GM12878 (cell line): ENCODE measurements around the gene FGF1. TPM values are rescaled to one million over a fixed set of nuclear protein-coding genes. Genes with fewer than 3 reads are reported as not detected.

Experiments used
- ATAC-seq: fragments of 200-7000 bp; cut with Tn5 transposase; 3 replicates; pipeline ENCODE4 v1.9.1; 2020; ENCODE audit warnings: mild to moderate bottlenecking, moderate library complexity
- BruUV-seq: library from RNA; stranded (reverse); fragments of 400-500 nt; replicated peaks from 2 replicates; lab custom pipeline; 2021; lab: Mats Ljungman, UMichigan
- CTCF ChIA-PET: fragments of 300-600 bp; sonication (Branson Sonifier 250); formaldehyde crosslinking; extraction: SDS; loops from one replicate; lab custom pipeline; 2021; ENCODE audit warnings: inconsistent platforms; lab: Yijun Ruan, JAX
- POLR2A ChIA-PET: fragments of 350-600 bp; formaldehyde crosslinking; extraction: SDS; loops from one replicate; lab custom pipeline; 2021; ENCODE audit warnings: inconsistent platforms; lab: Charles Lee
- RAD21 ChIA-PET: fragments of 300-600 bp; sonication (Branson Sonifier 250); formaldehyde crosslinking; loops from one replicate; lab custom pipeline; 2023; ENCODE audit warnings: antibody characterized with exemption; ENCODE audit not compliant: unreplicated experiment; lab: Charles Lee
- SMC1A ChIA-PET: fragments of 300-600 bp; sonication (Branson Sonifier 250); formaldehyde crosslinking; loops from one replicate; lab custom pipeline; 2023; ENCODE audit not compliant: unreplicated experiment, uncharacterized antibody; lab: Charles Lee
- DNase-seq: peaks from one replicate; pipeline ENCODE4 v3.0.0-alpha.2; 2011; ENCODE audit warnings: low read depth, low spot score
- FAIRE-seq: peaks from 3 replicates; lab custom pipeline; 2011; peaks lifted over from hg19 to GRCh38; lab: Jason Lieb, UNC
- H2AFZ ChIP-seq: 2 replicates; pipeline ENCODE4 v1.6.0; 2011; ENCODE audit warnings: low read depth, low read length, control low read depth; ENCODE audit not compliant: control insufficient read depth
- H3K27ac ChIP-seq: 2 replicates; pipeline ENCODE4 v1.5.1; 2011; ENCODE audit warnings: control low read depth; ENCODE audit not compliant: control insufficient read depth, insufficient read depth
- H3K27me3 ChIP-seq, 2 experiments: replicated peaks in 1 of 2; 2 replicates each; pipeline versions ENCODE4 v1.6.0 to v1.6.1; 2011; ENCODE audit warnings: low read length in 1 of 2; ENCODE audit not compliant: control insufficient read depth in 2 of 2, insufficient read depth in 2 of 2
- H3K36me3 ChIP-seq, 2 experiments: 2 replicates each; pipeline ENCODE4 v1.5.1; 2011; ENCODE audit warnings: low read length in 1 of 2; ENCODE audit not compliant: control insufficient read depth in 2 of 2, insufficient read depth in 2 of 2
- H3K4me1 ChIP-seq: 2 replicates; pipeline ENCODE4 v1.6.1; 2011; ENCODE audit warnings: mild to moderate bottlenecking, low read length, moderate library complexity, mixed read lengths; ENCODE audit not compliant: control insufficient read depth, insufficient read depth
- H3K4me2 ChIP-seq: 2 replicates; pipeline ENCODE4 v1.6.0; 2011; ENCODE audit warnings: control low read depth; ENCODE audit not compliant: control insufficient read depth, insufficient read depth
- H3K4me3 ChIP-seq: fragments of 200-600 bp; sonication (generic); 2 replicates; pipeline ENCODE4 v1.5.1; 2016
- H3K79me2 ChIP-seq: 2 replicates; pipeline ENCODE4 v1.6.0; 2011; ENCODE audit warnings: low read length; ENCODE audit not compliant: control insufficient read depth, insufficient read depth
- H3K9ac ChIP-seq: 2 replicates; pipeline ENCODE4 v1.8.0; 2011; ENCODE audit warnings: low read length, control low read depth, mixed read lengths; ENCODE audit not compliant: control insufficient read depth, insufficient read depth
- H3K9me3 ChIP-seq: replicated peaks from 3 replicates; pipeline ENCODE4 v1.5.1; 2011; ENCODE audit warnings: mild to moderate bottlenecking, low read length; ENCODE audit not compliant: control insufficient read depth, insufficient read depth
- H4K20me1 ChIP-seq: 2 replicates; pipeline ENCODE4 v1.6.0; 2011; ENCODE audit not compliant: control insufficient read depth, insufficient read depth
- CHD4 ChIP-seq: fragments of 200-600 bp; sonication (generic); IDR thresholded peaks from 2 replicates; pipeline ENCODE4 v1.6.1; 2016; ENCODE audit warnings: mild to moderate bottlenecking
- DPF2 ChIP-seq: fragments of 450-650 bp; IDR thresholded peaks from 2 replicates; pipeline ENCODE4 v1.6.1; 2017; ENCODE audit warnings: mild to moderate bottlenecking
- EZH2 ChIP-seq: IDR thresholded peaks from 2 replicates; pipeline ENCODE4 v1.6.1; 2012; ENCODE audit warnings: low read depth, mild to moderate bottlenecking, control low read depth, inconsistent platforms, low read length, borderline replicate concordance; ENCODE audit not compliant: control insufficient read depth
- HDAC2 ChIP-seq: fragments of 200-600 bp; sonication (generic); IDR thresholded peaks from 2 replicates; pipeline ENCODE4 v1.6.1; 2017
- IKZF1 ChIP-seq: fragments of 450-650 bp; conservative IDR thresholded peaks from 2 replicates; pipeline ENCODE4 v1.6.1; 2017; ENCODE audit warnings: antibody characterized with exemption, mild to moderate bottlenecking
- KDM1A ChIP-seq: fragments of 200-600 bp; sonication (generic); IDR thresholded peaks from 2 replicates; pipeline ENCODE4 v1.6.1; 2016; ENCODE audit warnings: borderline replicate concordance
- MEF2A ChIP-seq: IDR thresholded peaks from 2 replicates; pipeline ENCODE4 v1.6.1; 2011; ENCODE audit warnings: low read depth, mild to moderate bottlenecking, low read length, moderate library complexity; ENCODE audit not compliant: insufficient read depth
- MYB ChIP-seq: fragments of 150-350 bp; IDR thresholded peaks from 2 replicates; pipeline ENCODE4 v1.6.1; 2014; ENCODE audit warnings: mild to moderate bottlenecking, low read depth, low read length, borderline replicate concordance
- RAD51 ChIP-seq: fragments of 450-650 bp; IDR thresholded peaks from 2 replicates; pipeline ENCODE4 v1.6.1; 2016; ENCODE audit warnings: moderate library complexity, mild to moderate bottlenecking, inconsistent platforms
- RCOR1 ChIP-seq: conservative IDR thresholded peaks from 2 replicates; pipeline ENCODE4 v1.6.1; 2012; ENCODE audit warnings: low read depth, low read length, improper control_type of control experiment
- SIN3A ChIP-seq: IDR thresholded peaks from 2 replicates; pipeline ENCODE4 v1.6.1; 2012; ENCODE audit warnings: low read depth, low read length, improper control_type of control experiment
- SIX5 ChIP-seq: IDR thresholded peaks from 2 replicates; pipeline ENCODE4 v1.6.1; 2011; ENCODE audit warnings: mild to moderate bottlenecking, low read depth, low read length, moderate library complexity; ENCODE audit not compliant: severe bottlenecking
- SPI1 ChIP-seq: IDR thresholded peaks from 2 replicates; pipeline ENCODE4 v1.6.1; 2011; ENCODE audit warnings: low read depth, mild to moderate bottlenecking, low read length, moderate library complexity, borderline replicate concordance; ENCODE audit not compliant: insufficient read depth
- SREBF2 ChIP-seq: IDR thresholded peaks from 2 replicates; pipeline ENCODE4 v1.6.1; 2012; ENCODE audit warnings: mild to moderate bottlenecking, low read length
- ZBED1 ChIP-seq: IDR thresholded peaks from 2 replicates; pipeline ENCODE4 v1.6.1; 2016; ENCODE audit warnings: borderline replicate concordance
- ZSCAN29 ChIP-seq: fragments of 450-650 bp; IDR thresholded peaks from 2 replicates; pipeline ENCODE4 v1.6.1; 2017; ENCODE audit warnings: mild to moderate bottlenecking, moderate library complexity
- WGBS: methylation state at CpG from one replicate; pipeline ENCODE4 v1.1.6; 2016; ENCODE audit warnings: low lambda C conversion rate; ENCODE audit not compliant: insufficient replicate concordance, insufficient coverage; ENCODE audit errors: missing lambda C conversion rate; 5-methylcytosine and 5-hydroxymethylcytosine counted together
- in situ Hi-C: fragments of 300-500 bp; cut with MboI; formaldehyde crosslinking; loops from 9 replicates; pipeline ENCODE4 v1.14.3; 2018; ENCODE audit warnings: mixed read lengths
- intact Hi-C: fragments of 100-400 bp; cut with micrococcal nuclease; formaldehyde crosslinking; loops from one replicate; pipeline ENCODE4 v1.14.2; 2022; ENCODE audit not compliant: unreplicated experiment
- polyA plus RNA-seq, 11 experiments: library from polyadenylated mRNA; depleted of rRNA in 4 of 11; unstranded in 6 of 11; stranded (reverse) in 5 of 11; fragments of >200 nt; fragmentation: Nextera tagmentation in 4 of 11; fragmentation: Illumina TruSeq in 1 of 11; extraction: Ambion mirVana in 4 of 11; extraction: Trizol in 1 of 11; gene quantifications; 1 replicate in 1 of 11; 2 replicates in 10 of 11; pipeline versions ENCODE4 v1.2.1 to v1.2.3, GENCODE V29; 2011 to 2016; ENCODE audit warnings: inconsistent platforms in 2 of 11, missing spikeins in 2 of 11, low read depth in 1 of 11
- total RNA-seq, 4 experiments: library from RNA; depleted of rRNA in 3 of 4; stranded (reverse); fragments of >200 nt in 3 of 4; fragmentation: Illumina TruSeq in 1 of 4; extraction: Trizol in 1 of 4; gene quantifications; 2 replicates each; pipeline versions ENCODE4 v1.2.1 to v1.2.3, GENCODE V29; 2013 to 2021
- TF ChIP-seq, protein P1 (sequence below): fragments of 450-650 bp; IDR thresholded peaks from 2 replicates; pipeline ENCODE4 v1.6.1; 2018; ENCODE audit warnings: mild to moderate bottlenecking, low read depth, moderate library complexity; ENCODE audit not compliant: partially characterized antibody
- TF ChIP-seq, protein P2 (sequence below): IDR thresholded peaks from 2 replicates; pipeline ENCODE4 v1.6.1; 2011; ENCODE audit warnings: borderline replicate concordance, low read depth, mild to moderate bottlenecking, moderate library complexity, mixed read lengths, low read length; ENCODE audit not compliant: insufficient read depth; ENCODE audit errors: extremely low read length

The FGF1 gene
- total and polyA plus RNA-seq, 10 of the 15 experiments (the other 5 are each of a cell fraction or from before 2014, with no cell fraction given), result not detected

DNA sequence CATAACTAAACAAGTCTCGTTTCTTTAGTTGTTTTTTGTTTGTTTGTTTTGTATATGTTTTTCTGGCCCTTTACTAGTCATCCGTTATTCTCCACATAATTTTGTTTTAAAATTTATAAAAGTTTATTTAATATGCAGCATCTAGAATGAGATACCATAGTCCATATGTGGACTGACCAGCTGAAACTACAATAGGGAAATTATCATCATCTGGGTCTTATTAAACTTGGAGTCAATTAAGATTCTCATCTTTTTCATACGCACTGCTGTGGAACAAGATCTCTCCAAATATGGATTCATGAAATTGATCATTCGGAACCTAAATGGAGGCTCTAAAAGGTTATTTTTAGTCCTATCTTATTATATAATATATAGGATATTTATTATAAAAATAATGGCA is 99.3 kb downstream of the FGF1 start:
- H3K4me3 ChIP-seq, result no peak overlapping the region
- POLR2A ChIA-PET, result no interaction called here
- no peak for DNase-seq
- H3K27me3 ChIP-seq, result no peaks in the 10 kb centered on the region; a peak in 1 of 4 replicates
- no peaks in the 10 kb centered on the region for H3K36me3 ChIP-seq
- no peak overlapping the region for H3K27ac ChIP-seq
- H3K9ac ChIP-seq, result no peak overlapping the region
- no peak overlapping the region for H3K4me2 ChIP-seq
- H3K79me2 ChIP-seq, result no peaks in the 10 kb centered on the region
- no TSS peak for BruUV-seq
- intact Hi-C loops, result no loop called here
- in situ Hi-C loops, result no loop called here
- no peak for TF ChIP-seq CHD4
- no peak for TF ChIP-seq DPF2
- no peak for TF ChIP-seq KDM1A
- no peak for TF ChIP-seq SIX5
- TF ChIP-seq SREBF2, result no peak
- no peak for TF ChIP-seq RCOR1
- TF ChIP-seq ZSCAN29, result no peak
- TF ChIP-seq HDAC2, result no peak
- no peak for TF ChIP-seq MEF2A
- no peak for TF ChIP-seq RAD51
- TF ChIP-seq, protein P1, sequence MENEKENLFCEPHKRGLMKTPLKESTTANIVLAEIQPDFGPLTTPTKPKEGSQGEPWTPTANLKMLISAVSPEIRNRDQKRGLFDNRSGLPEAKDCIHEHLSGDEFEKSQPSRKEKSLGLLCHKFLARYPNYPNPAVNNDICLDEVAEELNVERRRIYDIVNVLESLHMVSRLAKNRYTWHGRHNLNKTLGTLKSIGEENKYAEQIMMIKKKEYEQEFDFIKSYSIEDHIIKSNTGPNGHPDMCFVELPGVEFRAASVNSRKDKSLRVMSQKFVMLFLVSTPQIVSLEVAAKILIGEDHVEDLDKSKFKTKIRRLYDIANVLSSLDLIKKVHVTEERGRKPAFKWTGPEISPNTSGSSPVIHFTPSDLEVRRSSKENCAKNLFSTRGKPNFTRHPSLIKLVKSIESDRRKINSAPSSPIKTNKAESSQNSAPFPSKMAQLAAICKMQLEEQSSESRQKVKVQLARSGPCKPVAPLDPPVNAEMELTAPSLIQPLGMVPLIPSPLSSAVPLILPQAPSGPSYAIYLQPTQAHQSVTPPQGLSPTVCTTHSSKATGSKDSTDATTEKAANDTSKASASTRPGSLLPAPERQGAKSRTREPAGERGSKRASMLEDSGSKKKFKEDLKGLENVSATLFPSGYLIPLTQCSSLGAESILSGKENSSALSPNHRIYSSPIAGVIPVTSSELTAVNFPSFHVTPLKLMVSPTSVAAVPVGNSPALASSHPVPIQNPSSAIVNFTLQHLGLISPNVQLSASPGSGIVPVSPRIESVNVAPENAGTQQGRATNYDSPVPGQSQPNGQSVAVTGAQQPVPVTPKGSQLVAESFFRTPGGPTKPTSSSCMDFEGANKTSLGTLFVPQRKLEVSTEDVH, result no peak
- TF ChIP-seq SPI1, result no peak
- no peak for TF ChIP-seq SIN3A
- TF ChIP-seq IKZF1, result no peak
- no peak for TF ChIP-seq MYB
- TF ChIP-seq ZBED1, result no peak
- TF ChIP-seq, protein P2, sequence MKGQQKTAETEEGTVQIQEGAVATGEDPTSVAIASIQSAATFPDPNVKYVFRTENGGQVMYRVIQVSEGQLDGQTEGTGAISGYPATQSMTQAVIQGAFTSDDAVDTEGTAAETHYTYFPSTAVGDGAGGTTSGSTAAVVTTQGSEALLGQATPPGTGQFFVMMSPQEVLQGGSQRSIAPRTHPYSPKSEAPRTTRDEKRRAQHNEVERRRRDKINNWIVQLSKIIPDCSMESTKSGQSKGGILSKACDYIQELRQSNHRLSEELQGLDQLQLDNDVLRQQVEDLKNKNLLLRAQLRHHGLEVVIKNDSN, result no peak
- TF ChIP-seq EZH2, result no peak
- TF ChIP-seq, all 136 proteins: peak for 0
- ATAC-seq, result no peak
- no peaks in the 10 kb centered on the region for H3K4me1 ChIP-seq
- 44% methylated on average over 4 of the region's 4 CpGs for WGBS
- CTCF ChIA-PET, result interaction anchor here (0.6 to 4.0 kb wide), 8 partner anchors 8 to 302 kb away, joined by 3 to 20 read pairs (median 4); no protein-coding TSS in a partner anchor
- no peak overlapping the region for H2AFZ ChIP-seq
- no peaks in the 10 kb centered on the region for H4K20me1 ChIP-seq
- FAIRE-seq, result no peak
- SMC1A ChIA-PET, result interaction anchor here (1.6 kb wide), 1 partner anchor 435 kb away, joined by 5 read pairs; no protein-coding TSS in a partner anchor
- H3K9me3 ChIP-seq, result no peaks in the 10 kb centered on the region
- RAD21 ChIA-PET, result no interaction called here
